SK-N-SH (cell line): ENCODE measurements around the gene IFT122.

ENCODE experiments used
- CHD2 ChIP-seq: fragments of 150-350 bp; IDR thresholded peaks from 2 replicates; pipeline ENCODE4 v1.6.1; 2018; ENCODE audit warnings: low read length; ENCODE audit not compliant: partially characterized antibody
- CTCF ChIP-seq: fragments of 200-600 bp; sonication (generic); IDR thresholded peaks from 2 replicates; pipeline ENCODE4 v1.6.1; 2017; ENCODE audit warnings: antibody characterized with exemption, mild to moderate bottlenecking, moderate library complexity
- EP300 ChIP-seq, 2 experiments: IDR thresholded peaks; 2 replicates each; pipeline versions ENCODE4 v1.4.0 to v1.6.1; 2012; ENCODE audit warnings: borderline replicate concordance in 1 of 2, low read depth in 1 of 2, low read length in 1 of 2
- JUND ChIP-seq: IDR thresholded peaks from 2 replicates; pipeline ENCODE4 v1.4.0; 2012
- MAX ChIP-seq: IDR thresholded peaks from 2 replicates; pipeline ENCODE4 v1.4.0; 2012; ENCODE audit warnings: low read depth
- YY1 ChIP-seq: IDR thresholded peaks from 2 replicates; pipeline ENCODE4 v1.4.0; 2012; ENCODE audit warnings: low read depth, mild to moderate bottlenecking
- TF ChIP-seq, protein P1 (sequence below): IDR thresholded peaks from 2 replicates; pipeline ENCODE4 v1.6.1; 2012; ENCODE audit warnings: mild to moderate bottlenecking, low read depth, low read length, moderate library complexity

GRCh38 chr3:129525341-129525968 is 85.4 kb downstream of the IFT122 start:
- TF ChIP-seq CTCF (no peak), JUND (no peak), CHD2 (no peak), EP300 (IDR thresholded peaks at IDR 0.05; ENCODE audit: borderline replicate concordance in 1 of 2, low read depth in 1 of 2, low read length in 1 of 2) (no peak), YY1 (no peak), MAX (no peak)
- TF ChIP-seq, protein P1, sequence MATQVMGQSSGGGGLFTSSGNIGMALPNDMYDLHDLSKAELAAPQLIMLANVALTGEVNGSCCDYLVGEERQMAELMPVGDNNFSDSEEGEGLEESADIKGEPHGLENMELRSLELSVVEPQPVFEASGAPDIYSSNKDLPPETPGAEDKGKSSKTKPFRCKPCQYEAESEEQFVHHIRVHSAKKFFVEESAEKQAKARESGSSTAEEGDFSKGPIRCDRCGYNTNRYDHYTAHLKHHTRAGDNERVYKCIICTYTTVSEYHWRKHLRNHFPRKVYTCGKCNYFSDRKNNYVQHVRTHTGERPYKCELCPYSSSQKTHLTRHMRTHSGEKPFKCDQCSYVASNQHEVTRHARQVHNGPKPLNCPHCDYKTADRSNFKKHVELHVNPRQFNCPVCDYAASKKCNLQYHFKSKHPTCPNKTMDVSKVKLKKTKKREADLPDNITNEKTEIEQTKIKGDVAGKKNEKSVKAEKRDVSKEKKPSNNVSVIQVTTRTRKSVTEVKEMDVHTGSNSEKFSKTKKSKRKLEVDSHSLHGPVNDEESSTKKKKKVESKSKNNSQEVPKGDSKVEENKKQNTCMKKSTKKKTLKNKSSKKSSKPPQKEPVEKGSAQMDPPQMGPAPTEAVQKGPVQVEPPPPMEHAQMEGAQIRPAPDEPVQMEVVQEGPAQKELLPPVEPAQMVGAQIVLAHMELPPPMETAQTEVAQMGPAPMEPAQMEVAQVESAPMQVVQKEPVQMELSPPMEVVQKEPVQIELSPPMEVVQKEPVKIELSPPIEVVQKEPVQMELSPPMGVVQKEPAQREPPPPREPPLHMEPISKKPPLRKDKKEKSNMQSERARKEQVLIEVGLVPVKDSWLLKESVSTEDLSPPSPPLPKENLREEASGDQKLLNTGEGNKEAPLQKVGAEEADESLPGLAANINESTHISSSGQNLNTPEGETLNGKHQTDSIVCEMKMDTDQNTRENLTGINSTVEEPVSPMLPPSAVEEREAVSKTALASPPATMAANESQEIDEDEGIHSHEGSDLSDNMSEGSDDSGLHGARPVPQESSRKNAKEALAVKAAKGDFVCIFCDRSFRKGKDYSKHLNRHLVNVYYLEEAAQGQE, result no peak
